Dedifferentiated amniotic fluid mesenchymal stem cell (primary cell): ENCODE measurements around the gene DDX28.

Experiments used
- DNase-seq: peaks from one replicate; pipeline ENCODE4 v3.0.0-alpha.2; 2016; ENCODE audit errors: extremely low spot score

Gene DDX28

GRCh38 chr16:68022728-68023537, at the start of gene DDX28, which contains the start of gene DUS2:
TSS of gene DDX28 (minus strand) at chr16:68023232. CDS start at chr16:68023202, 30 bp downstream.
TSS of gene DUS2 (plus strand) at chr16:68023284. CDS start at chr16:68038024, 14,740 bp downstream.
- peak; percentile 82 for DNase-seq

- no peak for DNase-seq
Observed at GRCh38 chr16:68072038-68072695, 49.1 kb upstream of the DDX28 start.

- no peak for DNase-seq
Observed at GRCh38 chr16:68071518-68071901, 48.5 kb upstream of the DDX28 start.

GRCh38 chr16:68070806-68071517, 47.9 kb upstream of the DDX28 start:
- no peak for DNase-seq

- DNase-seq: no peak
Observed at GRCh38 chr16:68070249-68070730, 47.3 kb upstream of the DDX28 start.

DNA sequence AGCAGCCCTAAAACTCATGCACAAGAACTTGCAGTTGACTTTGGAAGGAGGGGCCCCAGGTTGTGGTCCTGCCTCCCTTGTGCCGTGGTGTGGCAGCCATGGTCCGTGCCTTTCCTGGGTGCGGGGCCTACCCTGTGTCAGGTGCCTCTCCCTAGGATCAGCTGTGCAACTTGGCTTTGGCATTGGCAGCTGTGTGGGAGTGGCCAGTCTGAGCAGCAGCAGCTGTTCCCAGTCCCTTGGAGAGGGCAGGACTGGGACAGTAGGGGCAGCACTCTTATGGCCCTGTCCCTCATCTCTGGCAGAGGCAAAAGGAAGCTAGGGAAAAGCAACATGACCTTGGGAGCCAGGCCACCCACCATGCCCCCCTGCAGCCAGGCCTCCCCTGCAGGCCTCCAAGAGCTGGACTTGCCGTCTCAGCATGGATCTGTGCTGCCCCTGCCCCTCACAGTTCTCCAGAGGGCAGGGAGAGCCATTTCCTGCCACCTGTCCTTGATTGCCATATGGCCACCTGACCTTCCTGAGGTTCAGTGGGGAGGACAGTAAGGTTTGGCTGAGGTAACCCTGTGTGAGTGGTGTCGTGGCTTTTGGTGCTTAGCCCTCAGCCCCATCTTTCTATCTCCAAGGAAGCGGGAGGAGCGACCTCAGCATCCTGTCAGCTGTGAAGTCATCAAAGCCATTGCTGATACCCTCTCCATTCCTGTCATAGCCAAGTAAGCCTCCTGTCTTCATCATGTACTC, 46.6 kb upstream of the DDX28 start:
- no peak for DNase-seq

DNA sequence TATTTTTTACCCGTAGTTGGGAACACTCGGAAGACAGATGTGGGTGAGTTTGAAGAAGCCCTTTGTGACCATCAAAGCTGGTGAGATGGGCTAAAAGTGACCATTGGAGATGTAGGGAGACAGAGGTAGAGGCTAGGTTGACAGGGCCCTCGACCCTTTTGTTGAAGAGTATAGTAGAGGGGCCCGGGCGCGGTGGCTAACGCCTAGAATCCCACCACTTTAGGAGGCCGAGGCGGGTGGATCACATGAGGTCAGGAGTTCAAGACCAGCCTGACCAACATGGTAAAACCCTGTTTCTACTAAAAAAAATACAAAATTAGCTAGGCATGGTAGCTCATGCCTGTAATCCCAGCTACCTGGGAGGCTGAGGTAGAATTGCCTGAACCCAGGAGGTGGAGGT, 45.9 kb upstream of the DDX28 start:
- no peak for DNase-seq

DNA sequence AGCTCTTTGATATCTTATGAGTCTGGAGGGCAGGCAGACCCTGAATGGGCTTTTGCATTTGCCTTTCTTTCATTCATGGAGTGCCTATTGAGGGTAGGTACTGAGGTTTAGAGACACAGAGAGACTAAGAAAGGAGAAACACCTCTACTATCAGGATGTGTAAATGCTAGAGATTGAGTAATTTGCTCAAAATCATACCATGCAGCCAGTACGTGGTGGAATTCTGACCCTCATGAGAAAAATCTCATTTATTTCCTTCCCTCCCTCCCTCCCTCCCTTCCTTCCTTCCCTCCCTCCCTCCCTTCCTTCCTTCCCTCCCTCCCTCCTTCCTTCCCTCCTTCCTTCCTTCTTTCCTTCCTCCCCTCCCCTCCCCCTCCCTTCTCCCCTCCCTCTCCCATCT, 43.7 kb upstream of the DDX28 start:
- no peak for DNase-seq

GRCh38 chr16:68065716-68066305, 42.8 kb upstream of the DDX28 start:
- peak; percentile 67 for DNase-seq

- peak; percentile 45 for DNase-seq
Observed at GRCh38 chr16:68064791-68065365, 41.8 kb upstream of the DDX28 start.

DNA sequence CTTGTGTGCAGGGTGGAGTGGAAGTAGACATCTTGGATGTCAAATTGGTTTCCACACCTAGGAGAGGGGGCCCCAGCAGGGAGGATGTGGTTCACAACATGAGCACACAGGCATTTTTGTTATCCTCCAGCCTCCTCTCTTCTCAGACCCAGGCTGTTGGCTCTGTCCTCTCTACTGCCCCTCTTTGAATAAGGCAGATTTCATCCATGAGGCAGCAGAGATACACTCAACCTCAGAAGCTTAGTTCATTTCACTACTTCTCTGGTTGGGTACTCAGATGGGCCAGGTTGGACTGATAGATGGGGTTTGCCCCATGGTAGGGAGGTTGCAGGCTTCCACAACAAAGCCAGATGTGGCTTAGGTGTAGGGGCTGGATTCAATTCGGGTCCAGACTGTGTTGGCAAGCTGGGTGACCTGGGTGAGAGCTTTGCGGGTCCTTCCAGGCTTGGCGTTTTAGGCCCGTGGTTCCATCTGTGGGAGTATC, 39.9 kb upstream of the DDX28 start:
- DNase-seq: no peak

DNA sequence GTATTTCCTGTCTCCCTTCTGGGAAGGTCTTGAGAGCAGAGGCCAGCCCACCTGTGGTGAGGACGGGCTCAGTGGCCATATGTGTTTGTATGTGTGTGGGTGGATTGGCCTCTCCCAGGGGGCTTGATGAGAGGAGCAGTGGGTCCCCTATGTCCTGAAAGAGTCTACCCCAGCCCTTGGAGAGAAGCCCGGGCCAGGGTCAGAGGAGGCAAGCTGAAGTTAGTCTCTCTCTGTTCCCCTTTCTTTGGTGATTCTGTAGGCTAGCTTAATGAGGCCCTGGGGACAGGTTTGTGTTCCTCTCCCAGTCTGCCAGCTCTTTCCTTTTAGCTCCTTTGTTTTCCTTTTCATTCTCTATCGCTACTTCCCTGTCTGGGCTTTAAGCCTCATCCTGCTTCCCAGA, 38.4 kb upstream of the DDX28 start:
- no peak for DNase-seq

DNA sequence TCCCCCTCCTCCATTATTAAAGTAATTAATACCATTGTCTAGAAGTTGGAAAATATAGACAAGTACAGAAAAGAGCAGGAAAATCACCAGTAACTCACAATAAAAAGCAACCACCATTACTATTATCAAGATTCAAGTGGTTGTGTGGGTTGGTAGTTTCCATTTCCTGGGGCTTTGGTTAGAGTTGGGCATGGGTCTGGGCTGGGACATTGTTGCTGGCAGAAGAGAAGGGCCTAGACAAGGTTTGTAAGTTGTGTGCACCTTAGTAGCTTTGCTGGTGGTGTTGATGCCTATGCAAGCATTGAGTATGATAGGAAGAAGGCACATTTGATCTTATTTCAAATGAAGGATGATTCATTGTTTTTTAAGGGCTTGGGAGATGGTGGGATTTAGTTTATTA, 36.8 kb upstream of the DDX28 start:
- DNase-seq: no peak

- no peak for DNase-seq
Observed at GRCh38 chr16:68055395-68055794, 32.4 kb upstream of the DDX28 start.

DNA sequence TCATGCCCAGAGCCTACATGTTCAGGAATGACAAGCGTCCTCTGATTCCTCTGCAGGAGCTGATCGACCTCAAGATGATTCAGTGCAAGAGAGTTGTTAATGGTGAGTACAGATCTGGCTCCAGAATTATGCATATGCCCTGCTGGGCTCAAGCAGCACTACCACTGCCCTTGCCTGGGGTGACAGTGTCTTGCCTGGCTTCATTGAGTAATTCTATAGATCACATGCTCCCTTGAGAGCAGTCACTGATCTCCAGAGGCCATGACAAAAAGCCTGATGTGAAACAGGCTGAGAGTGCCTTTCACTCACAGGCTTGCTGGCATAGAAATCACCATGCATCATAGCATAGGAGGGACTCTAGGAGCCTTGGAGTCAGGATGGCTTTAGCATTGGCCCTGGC, 26.4 kb upstream of the DDX28 start:
- DNase-seq: no peak

GRCh38 chr16:68047987-68048386, 25.0 kb upstream of the DDX28 start:
- DNase-seq: no peak

DNA sequence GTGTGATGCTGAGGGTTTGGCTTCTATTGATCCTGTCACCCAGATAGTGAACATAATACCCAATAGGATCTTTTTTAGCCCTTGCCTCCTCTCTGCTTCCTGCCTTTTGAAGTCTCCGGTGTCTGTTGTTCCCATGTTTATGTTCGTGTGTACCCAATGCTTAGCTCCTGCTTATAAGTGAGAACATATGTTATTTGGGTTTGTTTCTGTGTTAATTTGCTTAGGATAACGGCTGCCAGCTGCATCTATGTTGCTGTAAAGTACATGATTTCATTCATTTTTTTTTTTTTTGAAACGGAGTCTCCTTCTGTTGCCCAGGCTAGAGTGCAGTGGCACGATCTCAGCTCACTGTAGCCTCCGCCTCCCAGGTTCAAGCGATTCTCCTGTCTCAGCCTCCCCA, 23.1 kb upstream of the DDX28 start:
- no peak for DNase-seq

- no peak for DNase-seq
Observed at GRCh38 chr16:68041783-68042182, 18.8 kb upstream of the DDX28 start.

DNA sequence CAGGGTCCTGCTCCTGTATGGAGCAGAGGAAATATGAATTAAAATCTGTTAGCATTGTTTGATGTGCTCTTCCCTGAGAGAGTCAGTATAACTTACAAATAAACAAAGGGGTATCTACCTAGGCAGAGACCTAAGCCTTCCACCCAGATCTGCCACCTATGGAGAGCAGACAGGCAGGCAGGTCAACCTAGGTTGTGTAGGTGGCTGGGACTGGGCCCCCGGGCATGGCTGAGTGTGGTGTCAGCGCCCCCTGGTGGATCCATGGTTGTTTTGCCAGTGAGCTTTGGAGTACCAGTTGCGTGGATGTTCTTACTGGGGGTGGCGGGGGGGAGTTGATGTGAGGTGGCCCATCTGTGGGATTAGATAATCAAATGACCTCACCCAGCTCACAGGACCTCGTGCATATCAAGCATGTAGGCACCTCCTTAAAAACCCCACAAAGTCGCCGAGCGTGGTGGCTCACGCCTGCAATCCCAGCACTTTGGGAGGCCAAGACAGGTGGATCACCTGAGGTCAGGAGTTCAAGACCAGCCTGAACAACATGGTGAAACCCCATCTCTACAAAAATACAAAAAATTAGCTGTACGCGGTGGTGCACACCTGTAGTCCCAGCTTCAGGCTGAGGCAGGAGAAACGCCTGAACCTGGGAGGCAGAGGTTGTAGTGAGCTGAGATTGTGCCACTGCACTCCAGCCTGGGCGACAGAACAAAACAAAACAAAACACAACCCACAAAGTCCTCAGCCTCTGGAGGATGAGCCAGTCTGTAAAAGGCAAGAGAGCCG, 17.7 kb upstream of the DDX28 start:
- DNase-seq: peak; percentile 31
